Hippocampal formation (tissue), 2 donors: Measurements from ENCODE around the gene SDR42E2.
"Not testable (repeated sequence)": the region's sequence is repeated elsewhere in the genome, so short reads cannot be mapped to it uniquely, and the experiment has no call there.

Experiments used
- DNase-seq, 2 donors: peaks; one replicate each; lab custom pipeline; 2025; lab: John Stamatoyannopoulos, UW

SDR42E2 gene

DNA sequence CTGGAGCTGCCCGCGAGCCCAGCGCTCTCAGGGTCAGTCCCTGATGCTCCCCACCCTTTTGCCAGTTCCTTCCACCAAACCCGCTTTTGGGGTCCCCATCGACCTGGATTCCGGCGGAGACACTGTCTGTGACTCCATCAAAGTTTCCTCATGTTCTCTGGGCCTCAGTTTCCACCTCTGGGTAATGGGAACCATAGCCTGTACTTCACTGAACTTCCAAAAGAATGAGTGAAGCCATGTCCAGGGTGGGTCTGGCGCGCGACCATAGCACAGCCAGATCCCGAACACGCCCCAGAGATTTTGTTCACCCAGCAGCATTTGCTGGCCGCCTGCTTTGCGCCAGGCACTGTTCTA lies 327 bp downstream of the SDR42E2 start:
- no peak for DNase-seq

DNA sequence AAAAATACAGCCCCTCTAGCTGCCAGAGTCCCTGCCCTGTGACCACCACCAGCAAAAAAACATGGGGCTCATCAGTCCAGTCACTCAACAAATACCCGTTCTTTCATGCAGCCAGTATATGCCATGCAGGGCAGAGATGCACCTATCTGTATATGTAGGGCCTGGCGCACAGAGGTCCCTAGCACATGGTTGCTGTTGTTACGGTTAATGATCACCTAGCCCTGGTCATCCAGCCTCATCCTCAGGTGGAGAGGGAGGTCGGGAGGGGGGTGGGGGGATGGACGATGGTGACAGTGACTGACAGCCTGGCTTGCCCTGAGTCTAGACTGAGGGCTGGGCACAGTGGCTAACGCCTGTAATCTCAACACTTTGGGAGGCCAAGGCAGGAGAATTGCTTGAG lies 1.5 kb downstream of the SDR42E2 start:
- DNase-seq: no peak

DNA sequence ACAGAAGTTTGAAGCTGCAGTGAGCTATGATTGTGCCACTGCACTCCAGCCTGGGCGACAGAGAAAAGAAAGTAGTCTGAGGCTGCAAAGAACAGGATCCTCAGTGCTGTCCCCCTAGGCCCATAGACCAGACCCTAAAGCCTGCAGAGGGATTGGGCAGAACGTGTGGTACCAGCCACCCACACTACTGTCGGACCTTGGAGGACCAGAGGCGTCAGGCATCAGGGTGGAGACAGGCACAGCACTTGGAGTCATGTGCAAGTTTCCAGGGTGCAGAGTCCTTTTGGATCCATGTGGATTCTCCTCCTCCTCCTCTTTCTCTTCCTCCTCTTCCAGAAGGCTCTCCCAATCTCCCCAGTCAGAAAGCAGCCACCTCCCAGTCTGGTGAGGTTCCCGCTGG lies 2.2 kb downstream of the SDR42E2 start:
- DNase-seq: no peak

DNA sequence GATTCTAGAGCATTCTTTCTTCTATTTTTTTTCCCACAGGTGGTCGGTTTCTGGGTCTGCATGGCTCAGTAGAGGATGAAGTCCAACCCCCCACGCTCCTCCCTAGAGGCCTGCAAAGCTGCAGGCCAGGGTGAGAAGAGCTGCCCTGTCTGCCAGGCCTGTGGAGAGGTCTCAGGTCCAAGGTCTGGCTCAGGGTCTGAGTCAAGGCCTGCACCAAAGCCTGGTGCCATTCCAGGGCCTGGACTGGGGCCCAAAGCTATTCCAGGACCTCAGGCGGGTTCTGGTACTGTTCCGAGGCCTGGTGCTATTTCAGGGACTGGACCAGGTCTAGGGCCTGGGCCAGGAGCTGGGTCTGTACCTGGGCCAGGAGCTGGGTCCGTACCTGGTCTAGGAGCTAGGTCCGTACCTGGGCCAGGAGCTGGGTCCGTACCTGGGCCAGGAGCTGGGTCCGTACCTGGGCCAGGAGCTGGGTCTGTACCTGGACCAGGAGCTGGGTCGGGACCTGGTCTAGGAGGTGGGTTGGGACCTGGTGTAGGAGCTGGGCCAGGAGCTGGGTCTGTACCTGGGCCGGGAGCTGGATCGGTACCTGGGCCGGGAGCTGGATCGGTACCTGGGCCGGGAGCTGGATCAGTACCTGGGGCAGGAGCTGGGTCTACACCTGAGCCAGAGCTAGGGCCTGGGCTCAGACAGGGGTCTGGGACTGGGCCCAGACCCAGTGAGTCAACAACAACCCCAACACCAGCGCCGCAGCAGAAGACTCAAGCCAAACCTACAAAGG lies 3.4 kb downstream of the SDR42E2 start:
- no peak for DNase-seq

DNA sequence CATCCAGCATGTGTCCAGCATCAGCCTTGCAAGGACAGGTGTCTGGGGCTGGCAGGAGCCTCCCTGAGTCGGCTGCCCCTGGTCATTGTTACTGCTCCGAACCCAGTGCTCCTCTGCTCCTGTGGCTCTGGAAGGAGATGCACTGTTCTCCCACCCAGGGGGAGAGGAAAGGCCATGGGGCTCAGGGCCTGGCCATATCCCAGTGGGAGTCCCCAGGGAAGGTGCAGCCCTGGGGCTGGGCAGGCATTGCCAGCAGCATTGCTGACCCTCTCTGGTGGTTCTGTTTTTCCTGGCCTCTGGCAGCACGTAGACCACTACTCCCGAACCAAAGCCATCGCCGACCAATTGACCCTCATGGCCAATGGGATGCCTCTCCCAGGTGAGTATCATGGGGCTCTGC lies 9.6 kb downstream of the SDR42E2 start:
- no peak for DNase-seq

DNA sequence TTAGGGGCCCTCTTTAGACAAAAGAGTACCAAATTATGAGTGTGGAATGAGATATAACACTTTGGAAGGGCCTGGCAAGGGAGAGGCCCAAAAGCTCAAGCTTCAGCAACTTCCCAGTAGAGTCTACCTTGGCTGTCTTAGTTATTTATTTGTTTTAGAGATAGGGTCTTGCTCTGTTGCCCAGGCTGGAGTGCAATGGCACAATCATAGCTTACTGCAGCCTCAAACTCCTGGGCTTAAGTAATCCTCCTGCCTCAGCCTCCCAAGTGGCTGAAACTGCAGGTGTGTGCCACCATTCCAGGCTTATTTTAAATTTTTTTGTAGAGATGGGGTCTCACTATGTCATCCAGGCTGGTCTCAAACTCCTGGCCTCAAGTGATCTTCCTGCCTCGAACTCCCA lies 10.3 kb downstream of the SDR42E2 start:
- not testable (repeated sequence) for DNase-seq

DNA sequence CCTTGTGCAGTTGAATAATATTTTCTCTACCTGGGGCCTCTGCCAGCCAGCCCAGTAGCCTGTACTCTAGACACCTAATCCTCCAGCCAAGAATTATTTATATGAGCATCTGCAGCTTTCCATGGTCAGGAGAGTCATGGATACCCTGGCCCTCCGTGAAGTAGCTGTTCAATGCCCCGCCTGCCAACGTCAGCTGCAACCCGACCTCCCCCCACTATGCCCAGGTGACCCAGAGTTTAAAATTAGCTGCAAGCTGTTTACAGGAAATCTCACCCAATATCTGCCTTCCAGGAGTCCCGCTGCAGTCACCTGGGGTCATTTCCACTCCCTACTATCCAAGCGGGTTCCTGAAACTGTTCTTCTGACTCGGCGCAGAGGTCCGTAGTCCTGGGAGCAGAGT lies 12.3 kb downstream of the SDR42E2 start:
- DNase-seq: no peak

DNA sequence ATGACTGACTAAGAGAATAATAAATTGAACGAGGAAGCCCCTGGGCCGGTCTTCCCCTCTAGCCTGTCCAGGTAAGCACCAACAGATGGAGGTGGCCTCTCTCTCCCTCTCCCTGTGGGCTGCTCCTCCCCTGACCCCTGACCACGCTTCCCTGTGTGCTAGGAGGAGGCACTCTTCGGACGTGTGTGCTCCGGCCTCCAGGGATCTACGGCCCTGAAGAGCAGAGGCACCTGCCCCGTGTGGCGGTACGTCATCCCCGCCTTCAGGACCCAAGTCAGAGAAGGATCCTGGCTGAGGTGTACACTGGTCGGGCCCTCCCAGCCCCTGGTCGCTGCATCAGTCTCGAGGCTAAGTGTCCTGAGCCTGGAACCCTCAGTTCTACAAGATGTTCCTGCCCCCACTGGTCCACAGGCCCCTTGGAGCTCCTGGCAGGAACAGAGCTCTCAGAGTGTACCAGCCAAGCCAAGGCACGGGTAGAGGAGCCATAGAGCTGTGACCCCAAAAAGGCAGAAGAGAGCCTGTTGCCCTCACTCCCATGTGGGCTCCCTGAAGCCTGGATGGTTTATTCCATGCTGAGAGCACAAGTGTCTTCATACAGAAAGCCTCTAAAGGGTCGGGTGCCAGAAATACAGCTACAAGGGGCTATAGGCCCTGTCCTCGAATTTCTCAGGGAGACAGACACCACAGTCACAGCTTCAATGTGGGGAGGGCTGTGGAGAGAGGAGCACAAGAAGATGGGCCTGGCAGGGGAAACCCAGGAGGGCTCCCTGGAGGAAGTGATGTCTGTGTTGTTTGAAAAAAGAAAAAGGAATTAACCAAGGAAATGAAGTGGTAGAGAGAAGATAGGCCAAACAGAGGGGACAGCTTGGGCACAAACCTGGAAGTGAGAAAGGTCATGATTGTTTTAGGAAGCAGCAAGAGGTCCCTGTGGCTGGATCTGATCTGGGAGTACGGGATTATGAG lies 15.9 kb downstream of the SDR42E2 start:
- no peak for DNase-seq

DNA sequence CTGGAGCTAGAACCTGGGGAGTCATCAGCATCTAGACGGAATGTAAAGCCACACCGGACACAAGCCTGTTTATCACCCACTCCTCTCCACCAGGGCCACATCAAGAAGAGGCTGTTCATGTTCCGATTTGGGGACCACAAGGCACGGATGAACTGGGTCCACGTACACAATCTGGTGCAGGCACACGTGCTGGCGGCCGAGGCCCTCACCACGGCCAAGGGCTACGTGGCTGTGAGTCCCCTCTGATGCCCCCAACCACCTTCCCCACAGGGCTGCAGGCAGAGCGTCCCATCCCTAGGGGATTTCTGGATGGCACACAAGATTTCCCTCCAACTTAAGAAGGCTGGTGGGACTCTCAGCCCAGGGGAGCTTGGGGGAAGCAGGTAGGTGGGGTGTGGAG lies 19.1 kb downstream of the SDR42E2 start:
- no peak for DNase-seq

DNA sequence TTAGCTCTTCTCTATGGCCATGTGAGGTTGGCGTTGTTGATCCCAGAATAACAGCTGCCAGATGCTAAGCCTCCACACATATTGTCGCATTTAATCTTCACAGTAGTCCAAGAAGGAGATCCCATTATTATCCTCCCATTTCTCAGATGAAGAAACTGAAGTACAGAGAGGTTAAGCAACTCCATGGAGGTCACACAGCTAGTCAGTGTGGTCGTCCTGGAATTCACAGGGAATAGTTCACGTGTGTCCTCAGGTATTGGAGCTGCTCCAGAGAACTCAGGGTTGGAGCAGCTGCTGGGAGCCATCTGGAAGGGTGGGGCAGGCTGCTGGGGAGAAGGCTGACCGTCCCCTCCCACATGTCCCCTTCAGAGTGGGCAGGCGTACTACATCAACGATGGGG lies 19.5 kb downstream of the SDR42E2 start:
- no peak for DNase-seq

DNA sequence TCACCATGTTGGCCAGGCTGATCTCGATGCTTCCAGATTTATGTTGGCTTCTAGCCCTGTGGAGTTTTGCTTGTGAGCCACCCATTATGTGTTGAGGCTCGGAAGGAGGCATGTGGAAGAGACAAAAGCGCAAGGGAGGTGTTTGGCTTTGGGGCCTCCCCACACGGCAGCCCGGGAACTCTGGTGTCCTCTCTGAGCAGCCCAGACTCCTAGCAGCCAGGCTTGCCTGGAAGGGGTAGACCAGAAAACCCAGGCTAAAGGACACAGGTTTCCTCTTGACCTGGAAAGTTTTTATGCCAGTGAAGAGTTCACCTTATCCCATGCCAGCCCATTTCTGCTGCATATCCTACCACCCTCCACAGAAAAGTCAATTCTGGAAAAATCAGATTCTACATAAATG lies 21.0 kb downstream of the SDR42E2 start:
- no peak for DNase-seq

DNA sequence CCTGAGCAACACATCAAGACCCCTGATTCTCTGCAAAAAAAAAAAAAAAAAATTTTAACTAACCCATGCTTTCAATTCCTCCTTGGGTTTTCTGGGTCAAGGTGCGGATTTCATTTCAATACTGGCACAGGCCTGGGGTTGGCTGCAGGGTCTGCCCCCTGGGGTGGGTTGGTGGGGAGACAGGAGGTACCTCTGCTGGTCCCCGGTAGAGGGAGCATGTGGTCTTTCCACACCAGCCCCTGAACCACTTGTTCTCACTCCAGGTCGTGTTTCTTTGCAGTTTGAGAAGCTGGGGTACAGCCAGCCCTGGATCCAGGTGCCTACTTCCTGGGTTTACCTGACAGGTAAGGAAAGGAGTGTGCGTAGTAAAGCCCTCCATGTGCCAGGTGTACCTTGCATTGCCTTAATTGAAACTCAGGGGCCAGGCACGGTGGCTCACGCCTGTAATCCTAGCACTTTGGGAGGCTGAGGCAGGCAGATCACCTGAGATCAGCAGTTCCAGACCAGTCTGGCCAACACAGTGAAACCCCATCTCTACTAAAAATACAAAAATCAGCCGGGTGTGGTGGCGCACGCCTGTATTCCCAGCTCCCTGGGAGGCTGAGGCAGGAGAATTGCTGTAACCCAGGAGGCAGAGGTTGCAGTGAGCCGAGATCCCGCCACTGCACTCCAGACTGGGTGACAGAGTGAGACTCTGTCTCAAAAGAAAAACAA lies 21.8 kb downstream of the SDR42E2 start:
- DNase-seq: no peak

DNA sequence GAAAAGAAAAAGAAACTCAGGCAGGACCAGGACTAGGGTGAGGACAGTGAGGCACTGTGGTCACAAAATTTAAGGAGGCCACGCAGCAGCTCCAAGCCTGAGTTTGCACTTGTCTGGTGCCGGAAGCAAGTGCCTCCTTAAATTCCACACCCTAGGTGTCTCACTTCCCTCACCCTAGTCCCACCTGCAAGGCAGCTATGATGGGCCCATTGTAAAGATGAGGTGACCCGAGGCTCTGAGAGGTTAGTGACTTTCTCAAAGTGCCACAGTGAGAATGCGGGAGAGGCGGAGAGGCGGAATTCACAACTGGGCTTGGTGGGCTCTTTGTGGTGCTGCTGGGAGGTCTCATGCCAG lies 22.3 kb downstream of the SDR42E2 start:
- no peak for DNase-seq

DNA sequence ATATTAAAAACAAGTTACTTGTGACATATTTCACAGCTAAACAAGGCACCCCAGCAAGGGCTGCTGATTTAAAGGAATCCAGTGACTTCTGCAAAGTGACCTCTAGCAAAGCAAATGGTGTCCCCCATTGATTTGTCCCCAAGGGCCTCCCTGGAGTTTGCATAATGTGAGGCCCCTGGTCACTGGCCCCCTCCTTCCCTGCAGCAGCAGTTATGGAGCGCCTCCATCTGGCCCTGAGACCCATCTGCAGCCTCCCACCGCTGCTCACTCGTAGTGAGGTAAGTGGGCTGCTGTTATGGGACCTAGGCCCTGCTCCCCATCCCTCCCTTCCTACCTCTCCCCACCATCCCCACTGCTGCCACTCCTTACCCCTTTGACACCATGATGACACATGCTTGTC lies 24.2 kb downstream of the SDR42E2 start:
- DNase-seq: no peak

DNA sequence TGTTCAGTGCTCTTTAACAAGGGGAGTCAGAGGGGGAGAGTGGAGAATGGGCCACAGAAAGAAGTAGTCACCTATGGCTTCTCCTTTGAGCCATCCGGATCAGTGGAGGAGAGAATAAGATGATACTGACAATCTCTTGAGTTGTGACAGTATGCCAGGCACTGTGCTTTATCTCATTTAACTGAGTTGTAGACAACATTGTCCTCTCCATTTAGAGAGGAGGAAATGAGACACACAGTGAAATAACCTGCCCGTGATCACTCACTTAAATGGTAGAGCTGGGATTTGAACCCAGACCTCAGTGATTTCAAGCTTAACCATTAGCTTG lies 25.9 kb downstream of the SDR42E2 start:
- DNase-seq: no peak

DNA sequence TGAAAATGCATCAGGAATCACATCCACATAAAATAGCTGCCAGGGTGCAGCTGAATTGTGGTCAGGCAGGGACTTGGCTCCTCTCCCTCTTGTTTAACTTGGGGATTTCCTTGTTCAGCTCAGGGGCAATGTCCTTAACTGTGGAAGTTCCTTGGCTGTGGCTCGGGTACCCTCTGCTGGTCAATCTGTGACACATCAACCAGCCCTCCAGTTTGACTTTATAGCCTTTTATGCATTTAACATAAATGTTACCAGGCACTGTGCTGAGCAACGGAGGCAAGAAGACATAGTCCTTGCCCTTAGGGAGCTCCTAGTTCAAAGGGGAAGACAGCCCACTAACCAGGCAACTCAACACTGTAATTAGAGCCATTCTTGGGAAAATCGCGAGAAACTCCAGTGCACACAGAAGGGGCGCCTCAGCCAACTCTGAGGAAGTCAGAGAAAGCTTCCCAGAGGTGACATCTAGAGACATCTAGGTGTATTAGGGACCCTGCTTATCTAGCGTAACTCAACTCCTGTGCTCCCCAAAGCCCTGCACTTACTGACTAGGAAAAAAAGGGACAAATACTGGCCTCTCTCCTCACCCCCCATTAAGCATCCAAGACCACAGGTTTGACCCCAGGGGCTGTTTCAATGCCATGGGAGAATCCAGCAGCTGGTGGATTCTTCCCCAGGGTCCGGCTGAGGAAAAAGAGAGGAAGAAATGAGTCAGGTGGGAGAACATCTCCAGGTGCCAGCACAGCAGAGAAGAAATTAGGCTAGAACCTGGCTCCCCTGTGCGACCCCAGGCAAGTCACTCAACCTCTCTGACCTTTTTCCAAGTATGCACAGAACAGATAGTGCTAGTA lies 26.5 kb downstream of the SDR42E2 start:
- peak; percentile 23 to 68 for DNase-seq

DNA sequence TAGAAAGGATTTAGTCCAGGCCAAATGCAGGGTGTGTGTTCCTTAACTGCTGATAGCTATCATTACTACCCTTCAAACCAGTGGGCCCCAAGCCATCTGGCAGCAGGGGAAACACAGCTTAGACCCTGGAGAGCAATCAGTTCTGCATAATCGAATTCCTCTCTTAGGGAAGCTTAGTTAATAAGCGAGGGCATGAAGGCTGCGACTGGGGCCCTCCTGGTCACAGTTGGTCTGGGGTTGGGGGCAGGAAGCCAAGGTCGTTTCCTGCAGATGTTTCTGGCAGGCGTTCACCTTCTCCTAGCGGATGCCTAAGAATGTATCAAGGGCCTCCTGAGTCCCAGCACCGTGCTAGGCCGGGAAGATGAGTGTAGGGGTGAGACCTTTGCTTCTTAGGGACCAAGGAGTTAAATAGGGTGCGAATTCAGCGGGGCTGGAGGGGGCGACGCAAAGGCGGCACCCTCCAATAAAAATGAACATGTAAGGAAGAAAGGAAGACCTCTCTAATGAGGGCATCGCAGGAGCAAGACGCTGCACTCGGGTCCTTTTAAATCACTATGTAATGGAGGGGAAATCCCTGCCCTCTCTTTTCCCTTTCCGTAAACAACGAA lies 27.3 kb downstream of the SDR42E2 start:
- no peak for DNase-seq

DNA sequence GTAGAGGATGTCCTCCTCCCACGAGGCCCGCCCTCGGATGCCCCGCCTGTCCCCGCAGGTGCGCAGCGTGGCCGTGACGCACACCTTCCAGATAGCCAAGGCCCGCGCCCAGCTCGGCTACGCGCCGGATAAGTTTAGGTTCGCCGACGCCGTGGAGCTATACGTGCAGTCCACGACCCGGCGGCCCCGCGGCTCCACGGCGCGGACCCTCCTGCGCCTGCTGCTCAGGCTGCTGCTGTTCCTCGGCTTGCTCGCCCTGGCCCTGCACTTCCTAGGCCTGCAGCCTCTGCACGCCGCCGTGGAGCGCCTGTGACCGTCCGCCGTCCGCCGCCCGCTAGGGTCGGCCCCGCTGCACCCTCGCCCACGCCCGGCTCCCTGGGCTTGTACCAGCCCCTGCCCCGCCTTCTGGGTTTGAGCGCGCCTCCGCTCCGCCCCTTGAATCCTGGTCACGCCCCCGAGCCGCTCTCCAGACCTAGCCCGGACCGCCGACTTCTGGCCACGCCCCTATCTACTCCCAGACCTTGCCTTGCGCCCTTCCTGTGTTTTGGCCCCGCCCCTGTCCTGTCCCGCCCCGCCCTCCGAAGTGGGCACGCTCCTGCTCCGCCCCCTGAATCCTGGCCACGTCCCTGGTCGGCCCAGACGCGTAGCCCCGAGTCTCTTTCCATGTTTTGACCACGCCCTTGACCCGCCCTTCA lies 27.9 kb downstream of the SDR42E2 start:
- DNase-seq: peak in 1 of 2 donors; percentile 100

DNA sequence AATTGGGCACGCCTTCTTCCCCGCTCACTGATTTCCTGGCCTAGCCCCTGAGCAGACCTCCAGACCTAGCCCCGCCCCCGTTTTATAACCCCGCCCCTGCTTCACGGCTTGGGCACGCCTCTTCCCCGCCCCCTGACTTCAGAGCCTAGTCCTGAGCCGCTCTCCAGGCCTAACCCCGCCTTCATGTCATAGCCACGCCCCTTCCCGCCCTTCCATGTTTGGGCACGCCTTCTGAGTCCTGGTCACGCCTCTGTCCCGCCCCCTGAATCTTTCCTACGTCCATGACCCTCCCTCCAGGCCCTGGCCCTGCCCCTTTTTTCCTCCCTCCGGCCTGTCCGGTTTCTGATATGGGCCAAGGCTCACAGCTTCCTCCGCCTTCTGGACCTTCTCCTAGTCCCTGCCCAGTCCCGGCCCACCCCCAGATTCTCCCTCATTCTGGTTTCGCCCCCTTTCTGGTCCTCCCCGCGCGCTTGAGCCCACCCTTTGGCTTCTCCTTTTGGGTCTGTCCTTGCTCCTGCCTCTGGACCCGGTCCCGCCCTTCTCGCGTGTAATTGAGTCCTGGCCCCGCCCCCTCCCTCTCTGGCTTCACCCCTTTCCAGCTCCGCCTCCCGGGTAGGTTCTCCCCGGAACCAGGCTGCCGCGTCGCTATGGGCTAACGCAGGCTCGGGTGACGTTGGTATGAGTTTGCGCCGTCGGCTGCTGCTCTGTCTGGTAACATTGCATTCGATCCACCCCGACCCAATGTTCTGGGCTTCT lies 28.6 kb downstream of the SDR42E2 start:
- DNase-seq: peak; percentile 100
